NCI-H2227 treated with DMSO at 0.1 percent for 48 hours (cell line): ENCODE data around the gene FOXN3.

Source experiments
- DNase-seq: peaks from one replicate; lab custom pipeline; 2025; lab: John Stamatoyannopoulos, UW

FOXN3 gene

DNA sequence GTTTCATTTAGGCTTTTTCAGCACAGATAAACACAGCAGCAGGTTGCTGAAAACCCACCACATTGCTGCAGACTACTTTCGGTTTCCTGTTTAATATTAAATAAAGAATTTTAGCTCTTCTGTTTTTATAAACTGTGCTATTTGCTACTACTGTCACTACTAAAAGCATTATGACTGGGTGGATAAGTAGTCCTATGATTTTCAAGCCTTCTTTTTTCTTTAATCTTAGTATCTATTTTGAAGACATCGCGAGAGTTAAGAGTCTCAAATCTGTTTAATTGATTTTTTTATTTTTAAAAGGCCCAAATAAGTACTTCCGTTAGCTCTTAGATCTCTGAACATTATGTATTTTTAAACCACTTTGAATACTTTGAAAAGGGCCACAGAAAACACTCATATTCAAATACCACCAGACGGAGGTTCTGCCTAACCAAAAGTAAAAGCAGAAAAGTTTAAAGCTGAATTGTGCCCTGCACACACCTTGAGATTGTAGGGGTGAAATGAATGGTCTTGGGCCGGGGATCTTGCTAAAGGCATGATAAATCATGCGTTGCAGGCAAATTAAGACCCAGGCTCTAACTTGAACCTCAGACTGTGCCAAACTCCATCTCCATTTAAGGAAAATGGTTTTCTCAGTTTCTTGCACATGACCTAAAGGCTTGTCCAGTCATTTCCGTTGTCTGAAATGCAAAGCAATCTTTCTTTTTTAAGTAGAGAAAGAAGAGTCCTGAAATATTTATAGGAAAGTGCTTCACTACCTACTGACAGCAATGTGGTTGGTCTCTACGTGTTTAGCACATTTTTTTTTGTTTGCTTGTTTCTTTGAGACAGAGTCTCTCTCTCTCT, 13.6 kb upstream of the FOXN3 start:
- no peak for DNase-seq

DNA sequence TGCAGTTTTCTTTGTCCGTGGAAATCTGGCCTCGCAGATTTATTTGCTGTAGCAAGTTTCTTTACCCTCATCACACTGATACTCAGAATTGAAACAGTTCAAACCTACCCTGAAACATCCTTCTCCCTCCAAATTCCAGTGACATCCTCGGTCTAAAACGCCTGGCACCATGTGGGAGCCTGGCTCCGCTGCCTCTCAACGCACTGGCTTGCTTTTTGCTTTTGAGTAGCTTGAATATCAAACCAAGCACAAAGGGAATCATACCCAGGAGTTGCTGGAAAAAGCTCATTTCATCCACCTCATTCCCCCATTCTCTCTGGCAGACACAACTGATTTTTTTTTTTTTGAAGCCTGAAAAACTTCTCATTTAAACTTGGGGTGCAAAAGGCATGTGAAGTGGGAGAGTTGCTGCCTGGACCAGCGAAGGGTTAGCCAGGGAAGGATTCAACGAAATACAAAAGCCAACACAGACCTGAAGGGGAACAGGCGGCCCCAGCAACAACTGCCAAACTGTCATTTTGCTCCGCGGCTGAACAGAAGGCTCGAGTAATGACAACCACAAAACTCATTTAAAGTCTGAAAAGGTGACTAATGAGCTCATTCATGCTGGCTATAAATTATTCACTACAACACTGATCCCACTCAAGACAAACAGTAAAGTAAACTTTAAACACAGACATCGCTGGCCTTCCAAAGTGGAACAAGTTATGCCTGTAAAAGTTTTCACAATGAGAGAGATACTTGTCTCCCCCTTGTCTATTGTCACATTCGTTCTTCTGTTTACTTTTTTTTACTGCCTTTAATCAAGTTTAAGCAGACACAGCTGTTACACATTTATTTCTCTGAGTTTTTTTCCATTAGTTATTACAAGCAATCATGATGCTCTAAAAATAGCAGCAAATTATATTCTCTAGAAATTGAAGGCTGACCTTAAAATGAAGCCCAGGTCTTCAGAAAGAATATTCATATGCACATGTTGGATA, 12.5 kb upstream of the FOXN3 start:
- DNase-seq: no peak

- DNase-seq: peak; percentile 5
Measured at GRCh38 chr14:89428546-89429198, 11.6 kb upstream of the FOXN3 start.

GRCh38 chr14:89428173-89428523, 11.1 kb upstream of the FOXN3 start:
- DNase-seq: no peak

- DNase-seq: no peak
Measured at GRCh38 chr14:89427426-89428172, 10.6 kb upstream of the FOXN3 start.

GRCh38 chr14:89425931-89426330, 8.9 kb upstream of the FOXN3 start:
- DNase-seq: no peak

GRCh38 chr14:89424241-89424640, 7.2 kb upstream of the FOXN3 start:
- no peak for DNase-seq

DNA sequence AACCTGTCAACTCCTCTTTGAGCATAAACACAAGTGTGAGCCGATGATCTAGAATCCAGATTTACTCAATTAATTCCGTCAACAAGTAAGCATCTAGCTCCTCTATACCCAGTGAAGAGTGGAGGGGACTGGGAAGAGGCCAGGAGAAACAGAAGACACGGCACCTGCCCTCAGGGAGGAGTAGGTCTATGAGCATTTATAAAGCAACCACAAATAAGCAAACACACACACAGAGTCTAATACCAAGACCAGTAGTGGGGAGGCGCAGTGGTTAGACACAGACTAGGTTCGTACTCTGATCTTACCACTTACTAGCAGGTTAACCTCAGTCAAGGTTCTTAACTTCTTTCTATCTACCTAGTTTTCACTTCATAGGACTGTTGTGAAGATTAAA, 5.9 kb upstream of the FOXN3 start:
- no peak for DNase-seq

GRCh38 chr14:89422181-89422951, 5.3 kb upstream of the FOXN3 start:
- DNase-seq: no peak

GRCh38 chr14:89420502-89420901, 3.5 kb upstream of the FOXN3 start:
- DNase-seq: no peak

DNA sequence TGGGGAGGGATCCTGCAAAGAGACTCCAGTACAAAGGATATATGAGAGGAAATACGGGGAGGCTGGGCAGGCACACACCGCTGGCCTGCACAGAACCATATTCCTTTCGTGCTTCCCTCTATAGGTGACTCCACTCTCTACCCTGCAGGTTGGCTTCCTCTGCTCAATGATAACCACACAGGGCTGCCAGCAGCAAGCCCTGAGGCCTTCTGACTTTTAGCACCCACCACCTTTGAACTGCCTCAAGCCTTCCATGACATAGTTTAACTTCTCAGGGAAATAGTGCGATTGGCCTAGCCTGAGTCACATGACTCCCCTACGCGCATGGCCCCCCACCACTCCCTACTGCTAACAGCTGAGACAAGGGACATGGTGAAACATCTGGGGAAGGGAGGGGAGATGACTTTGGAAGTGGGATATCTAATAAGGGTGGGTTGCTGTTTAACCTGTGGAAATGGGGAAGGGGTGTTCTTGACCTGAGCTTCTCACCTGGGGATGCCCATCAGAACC, 3.0 kb upstream of the FOXN3 start:
- DNase-seq: no peak

DNA sequence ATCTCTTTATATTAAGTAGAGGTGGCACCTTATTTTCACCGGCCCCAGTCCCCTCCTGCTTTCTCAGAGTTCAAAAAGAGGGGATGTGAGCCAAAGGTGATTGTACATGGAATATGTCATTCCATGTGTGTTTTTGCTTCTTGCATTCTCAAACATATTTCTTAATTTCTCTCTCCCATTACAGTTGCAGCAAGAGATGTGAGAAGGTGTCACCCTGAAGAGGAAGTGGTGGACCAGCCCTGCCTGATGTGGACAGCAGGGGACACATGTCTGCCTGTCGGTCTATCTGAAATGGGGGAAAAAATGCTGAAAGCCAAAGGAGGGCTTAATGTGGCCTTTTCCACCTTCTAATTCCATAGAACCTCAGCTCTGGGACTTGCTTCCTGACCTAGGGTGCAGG, 1.9 kb upstream of the FOXN3 start:
- no peak for DNase-seq

GRCh38 chr14:89418452-89418851, 1.4 kb upstream of the FOXN3 start:
- DNase-seq: no peak

- peak; percentile 38 for DNase-seq
Measured at GRCh38 chr14:89417465-89418225, 612 bp upstream of the FOXN3 start.

DNA sequence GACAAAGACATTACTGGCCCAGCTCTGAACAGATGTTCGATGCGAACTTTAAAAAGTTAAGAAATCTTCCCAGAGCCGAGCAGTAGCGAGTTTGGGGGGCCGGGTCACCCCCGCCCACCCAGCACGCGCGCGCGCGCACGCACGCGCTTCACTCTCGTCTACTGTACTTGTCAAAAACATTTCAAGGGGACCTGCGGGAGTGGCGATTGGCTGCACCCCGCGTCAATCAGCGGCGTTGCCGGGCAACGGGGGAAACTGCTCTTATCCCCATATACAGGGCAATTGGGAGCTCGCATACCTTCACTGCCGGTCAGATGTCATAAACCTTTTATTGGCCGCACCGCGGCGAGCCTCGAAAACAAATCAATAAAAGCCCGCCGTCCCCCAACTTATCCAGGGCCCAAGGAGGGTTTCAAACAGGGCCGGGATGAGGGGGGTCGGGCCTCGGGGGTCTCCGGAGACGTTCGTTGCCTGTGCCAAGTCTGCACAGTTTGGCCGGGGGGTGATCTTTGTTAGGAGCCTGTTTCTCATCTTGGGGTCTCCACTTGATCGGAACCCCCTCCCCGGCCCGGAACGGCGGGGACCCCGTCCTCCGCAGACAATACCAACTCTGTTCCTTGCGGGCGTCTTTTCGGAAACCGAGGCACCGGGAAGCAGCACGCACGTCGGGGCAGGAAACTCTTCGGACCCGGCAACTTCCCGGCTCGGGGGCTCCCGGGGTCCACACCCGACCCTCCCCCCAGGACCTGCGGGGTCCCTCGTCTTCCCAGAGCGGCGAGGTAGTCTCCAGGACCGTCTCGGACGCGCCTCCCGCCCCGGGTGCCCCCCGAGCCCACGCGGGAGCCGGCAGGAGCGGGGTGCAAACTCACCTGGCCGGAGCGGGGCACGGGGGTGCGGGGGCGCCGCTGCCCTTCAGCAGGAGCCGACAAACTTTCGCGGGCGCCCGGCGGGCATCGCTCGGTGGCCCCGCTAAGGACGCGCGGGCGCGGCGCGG, 734 bp downstream of the FOXN3 start:
- peak; percentile 88 for DNase-seq

GRCh38 chr14:89415159-89415558, 1.9 kb downstream of the FOXN3 start:
- DNase-seq: no peak

DNA sequence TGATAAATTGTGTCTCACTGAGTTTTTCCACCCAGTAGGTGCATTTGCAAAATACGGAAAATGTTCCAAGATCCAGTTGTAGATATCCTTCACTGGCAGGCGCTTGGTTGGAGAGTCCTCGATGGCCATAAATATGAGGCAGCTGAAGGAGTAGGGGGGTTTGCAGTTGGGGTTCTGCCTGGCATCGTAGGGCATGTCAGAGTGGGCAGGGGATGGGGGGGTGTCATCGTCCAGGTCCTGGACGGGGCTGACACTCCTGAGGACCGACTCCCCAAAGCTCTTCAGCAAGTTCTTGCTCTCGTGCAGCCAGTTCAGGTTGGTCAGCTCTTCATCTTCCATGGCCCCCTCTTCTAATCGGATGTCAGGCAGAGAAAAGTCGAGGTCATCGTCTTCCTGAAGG, 5.1 kb downstream of the FOXN3 start:
- no peak for DNase-seq

DNA sequence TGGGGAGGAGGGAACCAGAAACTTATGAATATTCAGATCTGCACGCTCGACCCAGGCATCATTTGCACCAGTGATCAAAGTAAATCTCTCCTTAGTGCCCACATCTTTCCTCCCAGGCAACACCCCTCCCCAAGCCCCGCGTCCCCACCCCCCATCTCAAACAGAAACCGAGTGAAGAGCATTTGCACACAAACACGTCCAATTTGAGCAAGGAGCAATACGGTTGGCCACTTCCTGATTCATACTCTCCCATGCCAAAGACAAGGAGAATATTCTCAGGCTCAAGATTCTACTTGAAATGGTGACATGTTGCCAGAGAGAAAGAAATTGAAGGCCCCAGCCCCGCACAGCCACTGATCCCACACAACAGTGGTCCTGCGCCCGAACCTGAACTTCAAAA, 7.1 kb downstream of the FOXN3 start:
- no peak for DNase-seq
